GM10248 (cell line): Measurements from ENCODE around the gene SCYL3.
"Not testable (repeated sequence)": the region's sequence is repeated elsewhere in the genome, so short reads cannot be mapped to it uniquely, and the experiment has no call there.

Experiments used
- CTCF ChIA-PET: fragments of 300-600 bp; sonication (Branson Sonifier 250); formaldehyde crosslinking; extraction: SDS; loops from one replicate; lab custom pipeline; 2021; ENCODE audit warnings: antibody characterized with exemption; lab: Yijun Ruan, JAX
- POLR2A ChIA-PET: fragments of 350-650 bp; sonication (Branson Sonifier 250); formaldehyde crosslinking; extraction: SDS; loops from one replicate; lab custom pipeline; 2020; ENCODE audit warnings: antibody characterized with exemption; lab: Yijun Ruan, JAX
- DNase-seq: peaks from one replicate; pipeline ENCODE4 v3.0.0; 2012; ENCODE audit errors: extremely low spot score
- TF ChIP-seq, protein P1 (sequence below): IDR thresholded peaks from 2 replicates; pipeline ENCODE4 v1.5.1; 2012; ENCODE audit warnings: mild to moderate bottlenecking, low read depth; ENCODE audit errors: extremely low read depth, missing control alignments, control extremely low read depth

SCYL3 gene

DNA sequence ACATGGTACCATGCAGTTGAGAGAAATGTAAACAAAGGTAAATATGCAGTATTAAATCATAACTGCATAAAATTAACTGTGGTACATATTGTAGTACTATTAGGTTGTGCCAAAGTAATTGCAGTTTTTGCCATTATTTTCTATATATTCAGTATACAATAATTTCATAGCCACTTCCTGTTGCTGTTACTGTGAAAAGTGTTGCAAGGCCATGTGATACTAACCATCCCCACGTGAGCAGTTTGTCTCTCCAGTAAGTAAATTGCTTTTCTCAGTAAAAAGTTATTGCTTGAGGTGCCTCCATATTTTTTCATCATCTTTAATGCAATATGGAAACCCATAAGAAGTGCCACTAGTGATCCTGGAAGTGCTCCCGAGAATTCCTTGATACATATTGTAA, 79.4 kb downstream of the SCYL3 start:
- no peak for DNase-seq
- TF ChIP-seq, protein P1, sequence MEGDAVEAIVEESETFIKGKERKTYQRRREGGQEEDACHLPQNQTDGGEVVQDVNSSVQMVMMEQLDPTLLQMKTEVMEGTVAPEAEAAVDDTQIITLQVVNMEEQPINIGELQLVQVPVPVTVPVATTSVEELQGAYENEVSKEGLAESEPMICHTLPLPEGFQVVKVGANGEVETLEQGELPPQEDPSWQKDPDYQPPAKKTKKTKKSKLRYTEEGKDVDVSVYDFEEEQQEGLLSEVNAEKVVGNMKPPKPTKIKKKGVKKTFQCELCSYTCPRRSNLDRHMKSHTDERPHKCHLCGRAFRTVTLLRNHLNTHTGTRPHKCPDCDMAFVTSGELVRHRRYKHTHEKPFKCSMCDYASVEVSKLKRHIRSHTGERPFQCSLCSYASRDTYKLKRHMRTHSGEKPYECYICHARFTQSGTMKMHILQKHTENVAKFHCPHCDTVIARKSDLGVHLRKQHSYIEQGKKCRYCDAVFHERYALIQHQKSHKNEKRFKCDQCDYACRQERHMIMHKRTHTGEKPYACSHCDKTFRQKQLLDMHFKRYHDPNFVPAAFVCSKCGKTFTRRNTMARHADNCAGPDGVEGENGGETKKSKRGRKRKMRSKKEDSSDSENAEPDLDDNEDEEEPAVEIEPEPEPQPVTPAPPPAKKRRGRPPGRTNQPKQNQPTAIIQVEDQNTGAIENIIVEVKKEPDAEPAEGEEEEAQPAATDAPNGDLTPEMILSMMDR, result no peak
- POLR2A ChIA-PET, result no interaction called here
- CTCF ChIA-PET, result no interaction called here

DNA sequence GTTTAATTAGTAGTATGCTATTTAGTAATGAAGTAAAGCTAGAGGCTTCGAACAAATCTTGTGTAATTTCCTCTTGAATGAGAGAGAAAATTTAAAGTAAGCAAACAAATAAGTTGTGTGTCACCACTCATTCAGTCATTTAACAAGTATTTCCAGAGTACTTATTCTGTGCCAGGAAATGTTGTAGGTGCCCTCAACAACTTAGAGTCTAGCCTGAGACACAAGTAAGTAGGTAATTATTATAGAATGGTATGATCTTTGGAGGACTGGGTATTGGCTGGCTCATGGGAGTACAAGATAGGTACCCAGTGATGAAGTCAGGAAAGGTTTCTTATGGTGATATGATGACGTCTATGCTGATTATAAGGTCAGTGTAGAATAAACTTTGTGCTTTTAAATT, 81.6 kb downstream of the SCYL3 start:
- ChIA-PET CTCF (no interaction called here), POLR2A (no interaction called here)
- DNase-seq, result no peak
- TF ChIP-seq, protein P1, result no peak

DNA sequence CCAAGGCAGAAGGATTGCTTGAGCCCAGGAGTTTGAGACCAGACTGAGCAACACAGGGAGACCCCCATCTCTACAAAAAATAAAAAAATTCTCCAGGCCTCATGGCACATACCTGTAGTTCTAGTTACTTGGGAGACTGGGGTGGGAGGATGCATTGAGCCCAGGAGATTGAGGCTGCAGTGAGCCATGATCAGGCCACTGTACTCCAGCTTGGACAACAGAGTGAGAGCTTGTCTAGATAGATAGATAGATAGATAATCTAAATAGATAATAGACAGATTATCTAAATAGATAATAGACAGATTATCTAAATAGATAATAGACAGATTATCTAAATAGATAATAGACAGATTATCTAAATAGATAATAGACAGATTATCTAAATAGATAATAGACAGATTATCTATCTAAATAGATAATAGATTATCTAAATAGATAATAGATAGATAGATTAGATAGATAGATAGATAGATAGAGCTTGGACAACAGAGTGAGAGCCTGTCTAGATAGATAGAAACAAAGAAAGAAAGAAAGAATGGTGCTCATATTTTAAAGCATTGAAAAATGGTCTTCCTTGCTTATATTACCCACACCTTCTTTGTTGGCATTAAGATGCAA, 82.2 kb downstream of the SCYL3 start:
- DNase-seq, POLR2A ChIA-PET, CTCF ChIA-PET: not testable (repeated sequence)

DNA sequence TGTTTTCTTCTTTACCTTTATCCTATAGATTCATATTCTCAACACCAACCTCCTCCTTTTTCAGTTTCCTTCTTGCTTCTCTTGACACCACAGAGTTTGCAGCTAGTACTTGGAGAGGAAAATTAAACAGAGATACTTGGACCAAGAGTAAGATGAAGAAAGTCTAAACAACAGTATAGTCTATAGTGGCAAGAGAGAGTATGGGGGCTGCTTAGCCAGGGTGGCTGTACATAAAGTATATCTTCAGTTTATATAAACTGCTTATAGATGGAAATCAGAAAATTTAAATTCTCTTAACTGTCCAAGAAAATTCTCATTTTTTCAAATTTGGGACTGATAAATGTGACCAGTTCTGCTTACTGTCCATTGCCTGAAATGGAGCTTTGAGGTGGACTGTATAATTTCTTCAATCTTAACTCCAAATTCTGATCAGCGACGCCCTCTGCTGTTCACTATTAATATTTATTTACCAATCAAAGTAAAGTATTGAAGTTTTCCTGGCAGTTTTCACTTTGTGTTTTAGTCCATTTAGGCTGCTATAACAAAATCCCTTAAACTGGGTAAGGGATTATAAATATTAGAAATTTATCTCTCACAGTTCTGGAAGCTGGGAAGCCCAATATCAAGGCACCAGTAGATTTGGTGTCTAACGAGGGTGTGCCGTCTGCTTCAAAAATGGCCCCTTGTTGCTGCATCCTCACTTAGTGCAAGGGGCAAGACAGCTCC, 84.2 kb downstream of the SCYL3 start:
- TF ChIP-seq, protein P1, result peak; percentile 38
- CTCF ChIA-PET, result interaction anchor here (0.6 to 3.5 kb wide), 31 partner anchors 7 to 1206 kb away, joined by 3 to 30 read pairs (median 4); partner anchors contain the start of gene METTL18
- POLR2A ChIA-PET, result no interaction called here
- DNase-seq, result peak; percentile 42

DNA sequence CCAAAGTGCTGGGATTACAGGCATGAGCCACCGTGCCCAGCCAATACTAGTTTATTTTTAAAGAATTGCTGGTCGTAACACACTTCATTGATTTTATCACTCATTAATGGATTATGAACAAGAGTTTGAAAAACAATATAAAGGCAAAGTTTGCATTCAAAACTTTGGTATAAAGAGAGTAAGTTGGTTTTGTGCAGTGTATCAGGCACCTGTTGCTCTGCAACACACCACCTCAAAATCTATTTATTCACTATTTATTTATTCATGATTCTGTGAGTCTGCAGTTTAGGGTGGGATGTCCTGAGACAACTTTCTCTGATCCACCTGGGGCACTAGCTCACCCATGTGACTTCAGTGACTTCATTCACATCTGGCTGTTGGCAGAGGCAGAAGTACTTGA, 88.8 kb downstream of the SCYL3 start:
- ChIA-PET CTCF (no interaction called here), POLR2A (no interaction called here)
- no peak for DNase-seq
- TF ChIP-seq, protein P1, result no peak

DNA sequence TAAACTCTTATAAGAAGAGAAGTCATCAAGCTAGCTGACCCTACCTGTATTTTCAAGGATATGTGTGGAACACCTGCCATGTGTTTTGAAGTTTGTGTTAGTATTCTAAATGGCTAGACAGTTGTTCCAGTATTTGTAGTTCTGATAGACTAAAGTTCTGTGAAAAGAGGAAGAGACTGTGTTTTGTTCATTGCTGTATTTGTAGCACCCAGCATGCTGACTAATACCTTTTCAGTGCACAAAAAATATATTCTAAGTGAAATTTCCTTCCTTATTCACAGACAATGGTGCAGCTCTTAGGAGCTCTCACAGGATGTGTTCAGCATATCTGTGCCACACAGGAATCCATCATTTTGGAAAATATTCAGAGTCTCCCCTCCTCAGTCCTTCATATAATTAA, 90.8 kb downstream of the SCYL3 start:
- POLR2A ChIA-PET, result no interaction called here
- TF ChIP-seq, protein P1, result no peak
- CTCF ChIA-PET, result interaction anchor here (0.9 to 1.8 kb wide), 4 partner anchors 11 to 201 kb away, joined by 3 to 8 read pairs (median 3); no protein-coding TSS in a partner anchor
- no peak for DNase-seq
